ENCODE data around the gene MYL4.

- TF ChIP-seq CTCF (IDR thresholded peaks at IDR 0.05): no peak
- TF ChIP-seq POLR2A (IDR thresholded peaks at IDR 0.05): no peak
These were observed 33.5 kb downstream of the MYL4 start for GRCh38 chr17:47242648-47243047.
